Natural killer cell (primary cell): Measurements from ENCODE around the gene HCFC2. TPM values are rescaled to one million over a fixed set of nuclear protein-coding genes. Genes with fewer than 3 reads are reported as not detected.

Experiments used
- ATAC-seq, 3 donors: fragments of 150-1000 bp in 2 of 3; fragments of 200-7000 bp in 1 of 3; cut with Tn5 transposase; 1 replicate in 1 of 3; 2 replicates in 2 of 3; pipeline ENCODE4 v1.10.0; 2021; ENCODE audit warnings: mild to moderate bottlenecking in 2 of 3, moderate library complexity in 2 of 3
- DNase-seq, 2 donors: peaks; one replicate each; pipeline versions ENCODE4 v3.0.0 to v3.0.0-alpha.2; 2013 to 2021; ENCODE audit warnings: mixed read lengths in 1 of 2
- H3K27ac ChIP-seq: one replicate; pipeline ENCODE4 v1.5.1; 2013; ENCODE audit warnings: mild to moderate bottlenecking, low read length
- H3K27me3 ChIP-seq: one replicate; pipeline ENCODE4 v1.6.1; 2013; ENCODE audit warnings: low read length; ENCODE audit not compliant: control insufficient read depth, insufficient read depth
- H3K36me3 ChIP-seq: one replicate; pipeline ENCODE4 v1.6.1; 2013; ENCODE audit warnings: low read length; ENCODE audit not compliant: control insufficient read depth, insufficient read depth
- H3K4me1 ChIP-seq: one replicate; pipeline ENCODE4 v1.6.1; 2013; ENCODE audit warnings: low read length; ENCODE audit not compliant: control insufficient read depth, insufficient read depth
- H3K4me3 ChIP-seq: one replicate; pipeline ENCODE4 v1.5.1; 2013; ENCODE audit warnings: low read length
- H3K9me3 ChIP-seq: one replicate; pipeline ENCODE4 v1.6.1; 2013; ENCODE audit warnings: low read length; ENCODE audit not compliant: control insufficient read depth, insufficient read depth
- H3K27ac Mint-ChIP-seq, 2 donors: one replicate each; pipeline ENCODE4 v1.8.0; 2022; ENCODE audit warnings: mild to moderate bottlenecking in 2 of 2, mixed read lengths in 2 of 2, moderate library complexity in 1 of 2
- H3K27me3 Mint-ChIP-seq, 2 donors: one replicate each; pipeline ENCODE4 v1.8.0; 2022; ENCODE audit warnings: low read depth in 2 of 2, mixed read lengths in 2 of 2
- H3K36me3 Mint-ChIP-seq: one replicate; pipeline ENCODE4 v1.8.0; 2022; ENCODE audit warnings: mixed read lengths
- H3K4me1 Mint-ChIP-seq, 2 donors: one replicate each; pipeline ENCODE4 v1.8.0; 2022; ENCODE audit warnings: mixed read lengths in 2 of 2
- H3K4me3 Mint-ChIP-seq: one replicate; pipeline ENCODE4 v1.8.0; 2022; ENCODE audit warnings: mild to moderate bottlenecking, moderate library complexity, mixed read lengths
- H3K9me3 Mint-ChIP-seq, 2 donors: one replicate each; pipeline ENCODE4 v1.8.0; 2022; ENCODE audit warnings: mixed read lengths in 2 of 2
- CTCF ChIP-seq: fragments of 200-600 bp; IDR thresholded peaks from one replicate; pipeline ENCODE4 v1.8.0; 2022; ENCODE audit warnings: antibody characterized with exemption
- WGBS: methylation state at CpG from one replicate; pipeline ENCODE4 v1.1.7; 2013; ENCODE audit warnings: missing lambda C conversion rate; ENCODE audit not compliant: insufficient coverage; 5-methylcytosine and 5-hydroxymethylcytosine counted together
- intact Hi-C: fragments of 100-400 bp; cut with micrococcal nuclease; formaldehyde crosslinking; loops from one replicate; pipeline ENCODE4 v1.14.2; 2022
- total RNA-seq, 4 donors: library from RNA; stranded (reverse); fragments of 120-200 nt in 1 of 4; gene quantifications; one replicate each; pipeline versions ENCODE4 v1.2.3 to v1.2.4, GENCODE V29; 2013 to 2022

Gene HCFC2
- total RNA-seq, 3 donors from 2014 or later (not counting 1 experiment from before 2014, with no cell fraction given), result 20.3 to 24.4 (median 23.8) TPM

- DNase-seq (no peak), ATAC-seq (no peak)
- no peak overlapping the region for H3K4me3 Mint-ChIP-seq
- no peaks in the 10 kb centered on the region for H3K27me3 ChIP-seq
- no peaks in the 10 kb centered on the region for H3K36me3 Mint-ChIP-seq
- no peak overlapping the region for H3K27ac ChIP-seq
- peaks cover 9 to 10% of the 10 kb centered on the region in 2 donors for H3K4me1 Mint-ChIP-seq
- no peak overlapping the region for H3K4me3 ChIP-seq
- H3K27me3 Mint-ChIP-seq, result peaks cover 11 to 20% of the 10 kb centered on the region in 2 donors
- peaks cover 12% of the 10 kb centered on the region for H3K4me1 ChIP-seq
- intact Hi-C loops, result no loop called here
- no peaks in the 10 kb centered on the region for H3K36me3 ChIP-seq
- TF ChIP-seq CTCF, result no peak
- H3K9me3 ChIP-seq, result no peaks in the 10 kb centered on the region
- H3K9me3 Mint-ChIP-seq, result no peaks in the 10 kb centered on the region
- H3K27ac Mint-ChIP-seq, result no peak overlapping the region
Observed at GRCh38 chr12:104152685-104153241, 88.4 kb downstream of the HCFC2 start.

GRCh38 chr12:104154286-104154685 is 90.0 kb downstream of the HCFC2 start:
- no peaks in the 10 kb centered on the region for H3K36me3 Mint-ChIP-seq
- no peak overlapping the region for H3K27ac ChIP-seq
- peaks cover 9 to 10% of the 10 kb centered on the region in 2 donors for H3K4me1 Mint-ChIP-seq
- no peaks in the 10 kb centered on the region for H3K9me3 Mint-ChIP-seq
- intact Hi-C loops, result no loop called here
- DNase-seq (peak in 1 of 2 donors; percentile 6), ATAC-seq (no peak)
- no peaks in the 10 kb centered on the region for H3K9me3 ChIP-seq
- no peak overlapping the region for H3K4me3 Mint-ChIP-seq
- peaks cover 12% of the 10 kb centered on the region for H3K4me1 ChIP-seq
- WGBS, result 26% methylated on average over 4 of the region's 4 CpGs
- no peak overlapping the region for H3K4me3 ChIP-seq
- H3K27me3 ChIP-seq, result no peaks in the 10 kb centered on the region
- no peaks in the 10 kb centered on the region for H3K36me3 ChIP-seq
- peaks cover 6% of the 10 kb centered on the region in 2 donors for H3K27me3 Mint-ChIP-seq
- TF ChIP-seq CTCF, result no peak
- H3K27ac Mint-ChIP-seq, result no peak overlapping the region

GRCh38 chr12:104154806-104155205 is 90.5 kb downstream of the HCFC2 start:
- Histone ChIP-seq H3K4me1 (peaks cover 12% of the 10 kb centered on the region), H3K9me3 (no peaks in the 10 kb centered on the region), H3K27ac (no peak overlapping the region), H3K27me3 (no peaks in the 10 kb centered on the region), H3K4me3 (no peak overlapping the region), H3K36me3 (no peaks in the 10 kb centered on the region)
- Mint-ChIP-seq H3K4me3 (no peak overlapping the region), H3K36me3 (no peaks in the 10 kb centered on the region), H3K27ac (no peak overlapping the region), H3K27me3 (peaks cover under 1 to 2% of the 10 kb centered on the region in 2 donors), H3K9me3 (no peaks in the 10 kb centered on the region), H3K4me1 (peaks cover 9 to 10% of the 10 kb centered on the region in 2 donors)
- no peak for ATAC-seq
- WGBS, result 92% methylated on average over 2 of the region's 2 CpGs
- TF ChIP-seq CTCF, result no peak
- intact Hi-C loops, result no loop called here
- DNase-seq, result no peak

Other genes with a start within 250 kb of the HCFC2 start
- 1 to 10 TPM; 1.1 to 2.1 (median 1.4) TPM for gene NT5DC3, start 223.3 kb upstream of the HCFC2 start, total RNA-seq
- gene HSP90B1, start 134.1 kb upstream of the HCFC2 start, total RNA-seq, result 100 to 1,000 TPM; 282 to 390 (median 389) TPM
- gene TDG, start 98.7 kb upstream of the HCFC2 start, total RNA-seq, result 10 to 100 TPM; 28.2 to 28.7 (median 28.7) TPM
- under 1 TPM; 0.19 to 0.48 (median 0.32) TPM for gene GLT8D2, start 14.3 kb upstream of the HCFC2 start, total RNA-seq
- gene NFYB, start 73.7 kb downstream of the HCFC2 start, total RNA-seq, result 10 to 100 TPM; 13.3 to 17.4 (median 13.6) TPM
- 10 to 100 TPM; 46.9 to 59.7 (median 47.3) TPM for gene TXNRD1, start 151.2 kb downstream of the HCFC2 start, total RNA-seq
- gene EID3, start 239.2 kb downstream of the HCFC2 start, total RNA-seq, result 10 to 100 TPM; 10.4 to 13.0 (median 12.7) TPM